C4-2B (cell line): ENCODE results near the gene PAPOLG.

Source experiments
- H3K27ac ChIP-seq: fragments of 450-650 bp; 2 replicates; pipeline ENCODE4 v1.5.1; 2017
- CTCF ChIP-seq: fragments of 450-650 bp; conservative IDR thresholded peaks from 2 replicates; pipeline ENCODE4 v1.5.1; 2017; ENCODE audit warnings: mild to moderate bottlenecking
- ZFX ChIP-seq: fragments of 450-650 bp; IDR thresholded peaks from 2 replicates; pipeline ENCODE4 v1.6.1; 2017

Gene PAPOLG

GRCh38 chr2:60837123-60837522 is 81.1 kb downstream of the PAPOLG start:
- no peak overlapping the region for H3K27ac ChIP-seq
- no peak for TF ChIP-seq ZFX
- no peak for TF ChIP-seq CTCF

GRCh38 chr2:60838481-60838880 is 82.4 kb downstream of the PAPOLG start:
- no peak for TF ChIP-seq CTCF
- TF ChIP-seq ZFX, result no peak

GRCh38 chr2:60839126-60839813 is 83.2 kb downstream of the PAPOLG start:
- H3K27ac ChIP-seq, result no peak overlapping the region
- TF ChIP-seq CTCF (no peak), ZFX (no peak)

More at GRCh38 chr2:60838481-60838880, 82.4 kb downstream of the PAPOLG start:
- H3K27ac ChIP-seq, result no peak overlapping the region

- H3K27ac ChIP-seq, result no peak overlapping the region
- TF ChIP-seq ZFX, result no peak
- TF ChIP-seq CTCF, result no peak
Observed at GRCh38 chr2:60840880-60841279, 84.8 kb downstream of the PAPOLG start.

- no peak overlapping the region for H3K27ac ChIP-seq
- TF ChIP-seq CTCF (no peak), ZFX (no peak)
Observed at GRCh38 chr2:60843006-60843405, 86.9 kb downstream of the PAPOLG start.

- TF ChIP-seq CTCF (no peak), ZFX (no peak)
- H3K27ac ChIP-seq, result no peak overlapping the region
Observed at GRCh38 chr2:60844105-60844504, 88.0 kb downstream of the PAPOLG start.

GRCh38 chr2:60847854-60848253 is 91.8 kb downstream of the PAPOLG start:
- H3K27ac ChIP-seq, result no peak overlapping the region
- TF ChIP-seq ZFX, result no peak
- no peak for TF ChIP-seq CTCF
